HG03064 (cell line): ENCODE data around the gene FOXP1.
"Not testable (repeated sequence)": the region's sequence is repeated elsewhere in the genome, so short reads cannot be mapped to it uniquely, and the experiment has no call there.

Experiments used
- ATAC-seq: cut with Tn5 transposase; IDR thresholded peaks from one replicate; pipeline ENCODE4 v1.9.1; 2021; ENCODE audit warnings: low read depth; ENCODE audit not compliant: unreplicated experiment

The FOXP1 gene

GRCh38 chr3:71536376-71536965, 47.1 kb downstream of the FOXP1 start:
- no peak for ATAC-seq

DNA sequence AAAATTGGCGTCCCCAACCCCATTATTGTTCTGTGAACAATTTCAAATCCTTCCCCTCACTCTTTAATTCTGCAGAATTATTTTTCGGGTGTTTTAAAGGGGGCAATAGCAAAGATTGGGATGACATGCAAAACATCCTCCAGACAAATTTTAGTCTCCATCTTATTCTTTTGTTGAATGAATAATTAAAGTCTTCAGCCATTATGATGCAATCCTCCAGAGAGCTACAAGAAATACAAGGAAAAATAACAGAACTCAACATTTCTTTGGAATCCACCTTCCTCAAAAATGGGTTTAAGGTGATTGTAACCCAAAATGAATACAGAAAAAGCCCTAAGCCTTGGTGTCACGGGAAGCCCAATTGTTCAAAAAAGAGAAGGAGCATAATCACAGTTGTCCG, 49.9 kb downstream of the FOXP1 start:
- ATAC-seq, result no peak

GRCh38 chr3:71532639-71533395, 50.7 kb downstream of the FOXP1 start:
- ATAC-seq, result no peak

- ATAC-seq, result no peak
Measured at GRCh38 chr3:71530903-71531530, 52.5 kb downstream of the FOXP1 start.

GRCh38 chr3:71528816-71529215, 54.7 kb downstream of the FOXP1 start:
- no peak for ATAC-seq

GRCh38 chr3:71526448-71526847, 57.1 kb downstream of the FOXP1 start:
- ATAC-seq, result not testable (repeated sequence)

DNA sequence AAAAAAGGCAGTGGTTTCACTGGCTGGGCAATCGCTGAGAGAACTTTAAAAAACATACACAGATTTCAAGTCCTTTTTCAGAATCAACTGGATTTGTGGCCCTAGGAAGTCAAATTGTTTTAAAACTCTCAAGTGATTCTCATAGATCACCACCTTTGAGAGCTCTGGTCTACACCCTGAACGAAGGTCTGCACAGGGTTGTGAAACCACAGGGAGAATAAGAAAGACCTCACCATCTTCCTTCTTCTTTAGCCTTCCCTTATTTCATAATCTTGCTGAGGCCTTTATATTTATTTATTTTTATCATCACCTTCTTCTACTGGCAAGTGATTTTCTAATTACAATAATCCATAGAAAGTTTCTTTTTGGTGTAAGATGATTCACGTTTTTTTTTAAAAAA, 58.1 kb downstream of the FOXP1 start:
- no peak for ATAC-seq

DNA sequence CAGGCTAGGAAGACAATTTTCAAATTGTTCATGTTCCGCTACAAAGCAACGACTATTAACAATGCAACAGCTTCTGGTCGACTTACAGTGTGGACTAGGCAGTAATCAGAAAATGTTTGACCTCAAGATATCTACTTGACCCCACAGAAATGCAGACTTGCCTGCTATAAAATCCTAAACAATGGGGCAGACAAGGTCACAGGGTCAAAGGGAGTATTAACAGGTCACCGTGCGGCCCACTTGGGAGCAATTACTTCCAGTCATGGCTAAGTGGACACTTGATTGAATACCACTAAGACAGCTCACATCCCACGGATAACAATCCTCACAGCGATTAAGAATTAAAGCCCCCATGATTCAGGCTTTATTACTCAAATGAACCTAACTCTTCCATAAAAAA, 58.9 kb downstream of the FOXP1 start:
- no peak for ATAC-seq

- no peak for ATAC-seq
Measured at GRCh38 chr3:71523628-71524027, 59.9 kb downstream of the FOXP1 start.

- ATAC-seq, result no peak
Measured at GRCh38 chr3:71521940-71522876, 61.3 kb downstream of the FOXP1 start.

DNA sequence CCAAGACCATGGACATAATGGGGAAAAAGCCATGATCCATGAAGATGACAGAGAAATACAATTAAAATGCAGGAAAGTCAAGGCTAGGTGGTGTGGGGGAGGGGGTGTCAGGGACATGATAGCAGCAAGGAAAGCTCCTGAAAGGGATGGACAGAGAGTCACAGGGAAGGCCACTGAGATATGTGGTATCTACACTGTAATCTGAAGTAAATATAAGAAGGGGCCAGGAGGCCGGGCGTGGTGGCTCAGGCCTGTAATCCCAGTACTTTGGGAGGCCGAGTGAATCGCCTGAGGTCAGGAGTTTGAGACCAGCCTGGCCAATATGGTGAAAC, 62.5 kb downstream of the FOXP1 start:
- no peak for ATAC-seq

DNA sequence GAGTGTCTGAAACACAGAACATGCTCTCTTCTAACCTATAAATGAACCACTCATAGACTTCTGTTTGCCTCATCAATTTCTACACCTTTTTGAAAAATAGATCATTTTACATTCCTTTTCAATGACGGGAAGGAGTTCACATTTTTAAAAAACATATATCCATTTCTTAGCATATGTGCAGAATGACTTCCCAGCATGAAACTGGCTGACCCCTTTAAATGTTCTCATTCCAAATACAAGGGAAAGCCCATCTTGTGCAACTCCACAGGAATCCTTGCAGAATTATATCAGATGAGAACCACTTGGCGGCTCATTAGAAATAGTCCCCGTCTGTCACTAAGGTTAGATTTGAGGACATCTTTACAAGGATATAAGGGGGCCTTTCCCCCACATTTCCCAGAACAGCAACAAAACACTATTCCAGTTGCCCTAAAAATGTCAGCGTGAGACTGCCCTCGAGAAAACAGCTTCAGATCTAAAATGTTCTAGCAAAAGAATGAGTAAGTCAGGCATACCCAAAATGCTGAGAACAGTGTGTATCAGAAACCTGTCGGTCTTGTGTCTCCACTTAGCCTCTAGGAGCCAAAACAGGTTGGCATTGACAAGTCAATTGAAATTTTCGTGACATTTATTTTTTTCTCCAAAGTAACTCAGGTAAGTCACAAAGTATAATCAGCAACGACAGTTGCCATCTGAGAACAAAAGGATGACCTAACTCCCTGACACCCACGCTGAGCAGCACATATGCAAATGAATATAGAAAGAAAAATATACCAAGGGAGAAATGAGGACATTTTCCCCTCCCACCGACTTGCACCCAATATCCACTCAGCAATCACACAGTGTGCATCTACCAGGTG, 63.1 kb downstream of the FOXP1 start:
- no peak for ATAC-seq

GRCh38 chr3:71518089-71518488, 65.4 kb downstream of the FOXP1 start:
- no peak for ATAC-seq

GRCh38 chr3:71517271-71517791, 66.2 kb downstream of the FOXP1 start:
- ATAC-seq, result no peak

GRCh38 chr3:71515636-71516365, 67.7 kb downstream of the FOXP1 start:
- ATAC-seq, result no peak

- no peak for ATAC-seq
Measured at GRCh38 chr3:71514621-71515020, 68.9 kb downstream of the FOXP1 start.

GRCh38 chr3:71513515-71513914, 70.0 kb downstream of the FOXP1 start:
- ATAC-seq, result no peak

GRCh38 chr3:71513081-71513480, 70.4 kb downstream of the FOXP1 start:
- no peak for ATAC-seq

DNA sequence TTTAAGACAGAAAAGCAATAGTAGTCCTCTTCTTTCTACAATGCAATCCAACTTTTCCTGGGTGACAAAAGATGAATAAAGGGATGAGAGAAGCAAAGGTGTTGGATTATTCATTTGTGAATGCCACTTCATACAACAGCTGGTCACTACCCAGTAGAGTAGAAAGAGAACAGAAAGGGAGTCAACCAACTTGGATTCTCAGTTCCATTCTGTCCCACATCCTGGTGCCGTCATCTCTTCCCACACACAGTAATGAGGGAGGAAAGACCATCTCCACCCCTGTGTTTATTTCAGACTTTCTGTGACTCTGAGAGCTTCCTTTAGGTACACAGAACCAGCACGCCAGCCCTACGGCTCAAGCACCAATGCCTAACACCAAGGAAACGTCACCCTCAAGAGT, 71.0 kb downstream of the FOXP1 start:
- no peak for ATAC-seq
